Mesodermal cell (in vitro differentiated cells): ENCODE results near the gene N4BP2.
"Not testable (repeated sequence)": the region's sequence is repeated elsewhere in the genome, so short reads cannot be mapped to it uniquely, and the experiment has no call there.

Source experiments
- H3K27ac ChIP-seq: 2 replicates; pipeline ENCODE4 v1.7.0; 2013; ENCODE audit warnings: mild to moderate bottlenecking, low read depth, low read length, moderate library complexity; ENCODE audit not compliant: severe bottlenecking
- H3K36me3 ChIP-seq: 2 replicates; pipeline ENCODE4 v1.7.1; 2013; ENCODE audit warnings: mild to moderate bottlenecking, low read length, moderate library complexity; ENCODE audit not compliant: control insufficient read depth, insufficient read depth
- H3K4me1 ChIP-seq: one replicate; pipeline ENCODE4 v1.7.1; 2013; ENCODE audit warnings: mild to moderate bottlenecking, low read length; ENCODE audit not compliant: insufficient read depth, control insufficient read depth, poor library complexity, severe bottlenecking
- H3K4me3 ChIP-seq: 2 replicates; pipeline ENCODE4 v1.7.0; 2013; ENCODE audit warnings: low read length, control low read depth, mild to moderate bottlenecking; ENCODE audit not compliant: insufficient read depth, poor library complexity, severe bottlenecking; ENCODE audit errors: extremely low read depth
- H3K9me3 ChIP-seq: 2 replicates; pipeline ENCODE4 v1.7.1; 2013; ENCODE audit warnings: mild to moderate bottlenecking, low read length, moderate library complexity; ENCODE audit not compliant: control insufficient read depth
- WGBS, 2 experiments: methylation state at CpG; one replicate each; pipeline ENCODE4 v1.1.5; 2013; ENCODE audit warnings: missing lambda C conversion rate in 2 of 2; ENCODE audit not compliant: insufficient coverage in 2 of 2; 5-methylcytosine and 5-hydroxymethylcytosine counted together

Gene N4BP2

GRCh38 chr4:40130401-40131036 is 73.9 kb downstream of the N4BP2 start:
- H3K36me3 ChIP-seq, result peaks cover 66% of the 10 kb centered on the region
- no peak overlapping the region for H3K4me3 ChIP-seq
- no peaks in the 10 kb centered on the region for H3K4me1 ChIP-seq
- H3K27ac ChIP-seq, result no peak overlapping the region
- H3K9me3 ChIP-seq, result no peaks in the 10 kb centered on the region

- H3K27ac ChIP-seq, result no peak overlapping the region
- peaks cover 4% of the 10 kb centered on the region for H3K9me3 ChIP-seq
- 100% methylated on average over 1 of the region's 1 CpG for WGBS, 2 experiments
- no peaks in the 10 kb centered on the region for H3K4me1 ChIP-seq
- H3K4me3 ChIP-seq, result no peak overlapping the region
- peaks cover 66% of the 10 kb centered on the region for H3K36me3 ChIP-seq
Observed at GRCh38 chr4:40132816-40133215, 76.2 kb downstream of the N4BP2 start.

GRCh38 chr4:40134206-40134917 is 77.7 kb downstream of the N4BP2 start:
- H3K36me3 ChIP-seq, result peaks cover 68% of the 10 kb centered on the region
- WGBS, 2 experiments, result 86% methylated on average over 1 of the region's 1 CpG; no CpG with 5 or more reads in 1 of the 2 experiments

GRCh38 chr4:40136202-40136601 is 79.6 kb downstream of the N4BP2 start:
- peaks cover 63% of the 10 kb centered on the region for H3K36me3 ChIP-seq
- H3K4me1 ChIP-seq, H3K4me3 ChIP-seq, H3K27ac ChIP-seq, H3K9me3 ChIP-seq: not testable (repeated sequence)
- WGBS, 2 experiments, result 89 to 90% methylated on average over 9 of the region's 9 CpGs

More at GRCh38 chr4:40134206-40134917, 77.7 kb downstream of the N4BP2 start:
- no peak overlapping the region for H3K4me3 ChIP-seq
- H3K4me1 ChIP-seq, result no peaks in the 10 kb centered on the region
- peaks cover 4% of the 10 kb centered on the region for H3K9me3 ChIP-seq
- no peak overlapping the region for H3K27ac ChIP-seq

GRCh38 chr4:40140196-40140595 is 83.5 kb downstream of the N4BP2 start:
- H3K4me3 ChIP-seq, result no peak overlapping the region
- no peaks in the 10 kb centered on the region for H3K4me1 ChIP-seq
- H3K27ac ChIP-seq, result no peak overlapping the region
- H3K36me3 ChIP-seq, result peaks cover 72% of the 10 kb centered on the region
- peaks cover 4% of the 10 kb centered on the region for H3K9me3 ChIP-seq

- not testable (repeated sequence) for H3K4me1 ChIP-seq, H3K27ac ChIP-seq, H3K4me3 ChIP-seq, H3K9me3 ChIP-seq
- no CpG with 5 or more reads among the region's 4 CpGs for whole genome bisulfite sequencing, 2 experiments
- peaks cover 75% of the 10 kb centered on the region for H3K36me3 ChIP-seq
Observed at GRCh38 chr4:40140597-40140996, 83.9 kb downstream of the N4BP2 start.

- H3K27ac ChIP-seq, result no peak overlapping the region
- H3K4me1 ChIP-seq, result no peaks in the 10 kb centered on the region
- H3K36me3 ChIP-seq, result peaks cover 61% of the 10 kb centered on the region
- H3K4me3 ChIP-seq, result no peak overlapping the region
- 89 to 98% methylated on average over 4 of the region's 6 CpGs for WGBS, 2 experiments
- no peaks in the 10 kb centered on the region for H3K9me3 ChIP-seq
Observed at GRCh38 chr4:40143926-40144508, 87.4 kb downstream of the N4BP2 start.

GRCh38 chr4:40144716-40145115 is 88.1 kb downstream of the N4BP2 start:
- Histone ChIP-seq H3K4me3 (no peak overlapping the region), H3K4me1 (no peaks in the 10 kb centered on the region), H3K9me3 (no peaks in the 10 kb centered on the region), H3K27ac (no peak overlapping the region), H3K36me3 (peaks cover 64% of the 10 kb centered on the region)
- no CpG with 5 or more reads among the region's 2 CpGs for WGBS, 2 experiments

GRCh38 chr4:40147490-40147889 is 90.8 kb downstream of the N4BP2 start:
- H3K27ac ChIP-seq, H3K4me1 ChIP-seq, H3K9me3 ChIP-seq, H3K4me3 ChIP-seq: not testable (repeated sequence)
- 98% methylated on average over 10 of the region's 31 CpGs; no CpG with 5 or more reads in 1 of the 2 experiments for WGBS, 2 experiments
- peaks cover 67% of the 10 kb centered on the region for H3K36me3 ChIP-seq

- Histone ChIP-seq H3K9me3 (peaks cover 6% of the 10 kb centered on the region), H3K4me3 (no peak overlapping the region), H3K4me1 (no peaks in the 10 kb centered on the region), H3K36me3 (peaks cover 52% of the 10 kb centered on the region), H3K27ac (no peak overlapping the region)
- 100% methylated on average over 1 to 3 of the region's 3 CpGs for WGBS, 2 experiments
Observed at GRCh38 chr4:40149960-40150385, 93.3 kb downstream of the N4BP2 start.

- Histone ChIP-seq H3K9me3 (peaks cover 6% of the 10 kb centered on the region), H3K36me3 (peaks cover 47% of the 10 kb centered on the region), H3K27ac (no peak overlapping the region), H3K4me3 (no peak overlapping the region), H3K4me1 (no peaks in the 10 kb centered on the region)
- 92 to 100% methylated on average over 1 of the region's 3 CpGs for WGBS, 2 experiments
Observed at GRCh38 chr4:40150932-40151331, 94.3 kb downstream of the N4BP2 start.
